Endodermal cell (in vitro differentiated cells): Measurements from ENCODE around the gene ZNF236. TPM values are rescaled to one million over a fixed set of nuclear protein-coding genes. Genes with fewer than 3 reads are reported as not detected.

Experiments used
- DNase-seq: peaks from one replicate; pipeline ENCODE4 v3.0.0-alpha.2; 2017
- H3K27ac ChIP-seq: 2 replicates; pipeline ENCODE4 v1.5.1; 2013; ENCODE audit warnings: mild to moderate bottlenecking, low read depth, low read length, moderate library complexity
- H3K27me3 ChIP-seq: 2 replicates; pipeline ENCODE4 v1.6.1; 2013; ENCODE audit warnings: mild to moderate bottlenecking, low read length, moderate library complexity; ENCODE audit not compliant: insufficient read depth, control insufficient read depth, poor library complexity, severe bottlenecking
- H3K36me3 ChIP-seq: 2 replicates; pipeline ENCODE4 v1.7.0; 2013; ENCODE audit warnings: mild to moderate bottlenecking, low read length, moderate library complexity; ENCODE audit not compliant: control insufficient read depth, insufficient read depth
- H3K4me1 ChIP-seq: one replicate; pipeline ENCODE4 v1.7.0; 2013; ENCODE audit warnings: low read length; ENCODE audit not compliant: control insufficient read depth, insufficient read depth
- H3K4me3 ChIP-seq: 2 replicates; pipeline ENCODE4 v1.5.1; 2013; ENCODE audit warnings: mild to moderate bottlenecking, low read length, moderate library complexity
- H3K9ac ChIP-seq: 2 replicates; pipeline ENCODE4 v1.6.1; 2013; ENCODE audit warnings: mild to moderate bottlenecking, low read length, moderate library complexity; ENCODE audit not compliant: poor library complexity, severe bottlenecking; ENCODE audit errors: extremely low read depth
- H3K9me3 ChIP-seq: 2 replicates; pipeline ENCODE4 v1.6.1; 2013; ENCODE audit warnings: mild to moderate bottlenecking, low read length, moderate library complexity; ENCODE audit not compliant: control insufficient read depth
- H3K27ac Mint-ChIP-seq: 2 replicates; pipeline ENCODE4 v1.8.0; 2020; ENCODE audit warnings: mixed read lengths
- H3K27me3 Mint-ChIP-seq: 2 replicates; pipeline ENCODE4 v1.8.0; 2021; ENCODE audit warnings: mild to moderate bottlenecking, mixed read lengths; ENCODE audit not compliant: insufficient read depth
- H3K36me3 Mint-ChIP-seq: 2 replicates; pipeline ENCODE4 v1.8.0; 2020; ENCODE audit warnings: low read depth, mixed read lengths
- H3K4me1 Mint-ChIP-seq: 2 replicates; pipeline ENCODE4 v1.8.0; 2020; ENCODE audit warnings: mixed read lengths
- H3K4me3 Mint-ChIP-seq: 2 replicates; pipeline ENCODE4 v1.8.0; 2020; ENCODE audit warnings: mild to moderate bottlenecking, moderate library complexity, mixed read lengths
- H3K9me3 Mint-ChIP-seq: 2 replicates; pipeline ENCODE4 v1.8.0; 2020; ENCODE audit warnings: mild to moderate bottlenecking, mixed read lengths
- WGBS, 2 experiments: methylation state at CpG; one replicate each; pipeline versions ENCODE4 v1.1.5 to v1.1.7; 2013; ENCODE audit warnings: missing lambda C conversion rate in 2 of 2, mixed read lengths in 1 of 2; ENCODE audit not compliant: insufficient coverage in 1 of 2, insufficient read length in 1 of 2; 5-methylcytosine and 5-hydroxymethylcytosine counted together
- total RNA-seq, 2 donors: library from RNA; stranded (reverse); fragmentation: NEBNext Ultra II Directional in 1 of 2; extraction: Animal tissue kit (Norgen Biotek cat#: 25700) in 1 of 2; gene quantifications; 2 replicates in 1 of 2; 3 replicates in 1 of 2; pipeline ENCODE4 v1.2.1, GENCODE V29; 2021
- TF ChIP-seq, protein P1 (sequence below): fragments of 200-600 bp; sonication (generic); conservative IDR thresholded peaks from 2 replicates; pipeline ENCODE4 v1.5.0; 2021; ENCODE audit warnings: antibody characterized with exemption, mild to moderate bottlenecking

Gene ZNF236
- total RNA-seq, 2 donors from 2014 or later = 27.0 to 28.3 TPM

DNA sequence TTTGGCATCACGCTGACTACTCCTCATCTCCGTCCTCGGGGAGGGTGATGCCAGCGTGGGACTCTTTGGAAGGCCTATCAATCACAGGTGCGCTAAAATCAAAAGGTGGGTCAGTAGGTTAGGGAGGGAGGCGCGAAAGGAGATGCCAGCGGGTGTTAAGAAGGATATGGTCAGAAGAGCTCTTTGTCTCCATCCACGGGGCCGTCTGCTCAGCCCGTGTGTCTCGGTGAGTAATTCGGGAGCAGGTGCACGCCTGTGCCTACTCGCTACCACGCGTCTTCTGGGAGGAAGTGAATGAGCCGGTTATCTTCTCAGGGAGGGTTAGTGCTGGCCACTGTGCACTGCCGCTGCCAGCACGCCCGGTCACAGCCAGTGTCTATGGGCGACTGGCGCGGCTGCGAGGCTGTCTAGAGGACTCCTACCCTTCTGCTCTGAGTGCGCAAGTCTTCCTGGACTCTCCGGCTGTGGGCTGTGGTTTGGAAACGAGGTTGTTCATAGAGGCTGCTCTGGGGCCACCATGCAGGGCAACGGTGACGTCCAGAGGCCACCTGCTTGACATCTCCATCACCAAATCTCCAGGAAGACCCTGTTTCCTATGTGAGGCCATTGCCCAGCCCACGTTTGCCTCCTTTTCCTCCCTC is 156.9 kb downstream of the ZNF236 start:
- Mint-ChIP-seq H3K9me3 (no peaks in the 10 kb centered on the region), H3K36me3 (peaks cover 18% of the 10 kb centered on the region), H3K4me3 (no peak overlapping the region), H3K4me1 (peaks cover 17% of the 10 kb centered on the region), H3K27me3 (no peaks in the 10 kb centered on the region), H3K27ac (no peak overlapping the region)
- TF ChIP-seq, protein P1, sequence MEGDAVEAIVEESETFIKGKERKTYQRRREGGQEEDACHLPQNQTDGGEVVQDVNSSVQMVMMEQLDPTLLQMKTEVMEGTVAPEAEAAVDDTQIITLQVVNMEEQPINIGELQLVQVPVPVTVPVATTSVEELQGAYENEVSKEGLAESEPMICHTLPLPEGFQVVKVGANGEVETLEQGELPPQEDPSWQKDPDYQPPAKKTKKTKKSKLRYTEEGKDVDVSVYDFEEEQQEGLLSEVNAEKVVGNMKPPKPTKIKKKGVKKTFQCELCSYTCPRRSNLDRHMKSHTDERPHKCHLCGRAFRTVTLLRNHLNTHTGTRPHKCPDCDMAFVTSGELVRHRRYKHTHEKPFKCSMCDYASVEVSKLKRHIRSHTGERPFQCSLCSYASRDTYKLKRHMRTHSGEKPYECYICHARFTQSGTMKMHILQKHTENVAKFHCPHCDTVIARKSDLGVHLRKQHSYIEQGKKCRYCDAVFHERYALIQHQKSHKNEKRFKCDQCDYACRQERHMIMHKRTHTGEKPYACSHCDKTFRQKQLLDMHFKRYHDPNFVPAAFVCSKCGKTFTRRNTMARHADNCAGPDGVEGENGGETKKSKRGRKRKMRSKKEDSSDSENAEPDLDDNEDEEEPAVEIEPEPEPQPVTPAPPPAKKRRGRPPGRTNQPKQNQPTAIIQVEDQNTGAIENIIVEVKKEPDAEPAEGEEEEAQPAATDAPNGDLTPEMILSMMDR = no peak
- DNase-seq = peak; percentile 30
- Histone ChIP-seq H3K9ac (no peak overlapping the region), H3K27me3 (no peaks in the 10 kb centered on the region), H3K36me3 (peaks cover 6% of the 10 kb centered on the region), H3K27ac (no peak overlapping the region), H3K9me3 (no peaks in the 10 kb centered on the region), H3K4me1 (no peaks in the 10 kb centered on the region), H3K4me3 (no peak overlapping the region)
- 96 to 97% methylated on average over 19 to 31 of the region's 31 CpGs for WGBS, 2 experiments

DNA sequence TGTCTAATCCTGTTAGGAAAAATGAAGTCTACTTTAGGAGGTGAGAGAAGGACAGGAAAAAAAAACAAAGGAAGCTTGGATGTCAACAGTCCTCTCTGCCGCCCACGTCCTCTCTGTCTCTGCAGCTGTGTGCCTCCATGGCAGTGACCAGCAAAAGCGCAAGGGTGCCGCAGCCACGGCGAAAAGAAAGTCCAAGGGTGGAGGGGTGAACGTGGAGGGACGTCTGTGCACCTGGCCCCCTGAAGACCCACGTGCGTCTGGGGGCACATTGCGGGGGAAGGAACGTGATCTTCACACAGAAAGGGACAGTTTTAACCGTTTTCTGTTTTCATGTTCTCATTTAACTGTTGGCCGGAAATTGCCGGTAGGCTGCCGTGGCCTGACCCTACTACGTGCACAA is 157.5 kb downstream of the ZNF236 start:
- H3K9me3 Mint-ChIP-seq = no peaks in the 10 kb centered on the region
- Histone ChIP-seq H3K4me3 (no peak overlapping the region), H3K9me3 (no peaks in the 10 kb centered on the region), H3K9ac (no peak overlapping the region), H3K27me3 (no peaks in the 10 kb centered on the region), H3K27ac (no peak overlapping the region), H3K4me1 (no peaks in the 10 kb centered on the region), H3K36me3 (peaks cover 6% of the 10 kb centered on the region)
- H3K36me3 Mint-ChIP-seq = peaks cover 15% of the 10 kb centered on the region
- H3K4me3 Mint-ChIP-seq = no peak overlapping the region
- H3K27ac Mint-ChIP-seq = no peak overlapping the region
- DNase-seq = peak; percentile 30
- 93 to 96% methylated on average over 14 to 17 of the region's 17 CpGs for WGBS, 2 experiments
- H3K4me1 Mint-ChIP-seq = peaks cover 17% of the 10 kb centered on the region
- no peaks in the 10 kb centered on the region for H3K27me3 Mint-ChIP-seq
- TF ChIP-seq, protein P1 = no peak

DNA sequence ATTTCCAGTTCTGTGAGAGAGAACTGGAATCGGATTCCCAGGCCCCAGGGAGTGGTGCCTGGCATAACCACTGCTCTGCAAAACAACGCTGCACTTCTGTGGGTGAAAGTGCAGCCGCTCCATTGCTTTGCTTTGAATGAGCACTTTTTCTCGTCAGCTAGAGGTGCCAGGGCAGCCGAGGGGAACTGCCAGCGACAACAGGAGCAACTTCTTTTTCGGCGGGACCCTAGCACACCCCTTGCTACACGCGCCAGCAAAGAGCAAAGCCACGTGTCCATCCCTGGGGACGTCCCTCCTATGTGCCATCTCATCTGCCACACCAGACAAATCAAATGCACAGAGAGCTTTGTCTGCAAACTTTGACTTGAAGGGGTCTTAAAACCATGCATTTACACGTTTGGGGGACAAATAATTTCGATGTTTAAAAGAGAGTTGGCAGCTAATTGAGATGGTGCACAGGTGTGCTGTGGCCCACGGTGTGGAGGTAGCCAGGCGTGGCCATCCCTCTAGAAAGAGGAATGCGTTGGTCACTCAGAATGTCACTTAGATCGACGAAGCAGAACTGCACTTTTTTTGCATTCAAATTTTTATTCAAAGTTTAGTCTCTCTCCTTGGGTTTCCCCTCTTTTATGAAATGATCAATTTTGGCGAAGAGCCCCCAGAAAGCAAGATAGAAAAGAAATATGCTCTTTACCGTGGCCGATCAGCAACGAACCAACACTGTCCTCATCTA is 158.5 kb downstream of the ZNF236 start:
- Histone ChIP-seq H3K4me3 (no peak overlapping the region), H3K36me3 (peaks cover 6% of the 10 kb centered on the region), H3K27ac (no peak overlapping the region), H3K27me3 (no peaks in the 10 kb centered on the region), H3K9me3 (no peaks in the 10 kb centered on the region), H3K9ac (no peak overlapping the region), H3K4me1 (no peaks in the 10 kb centered on the region)
- Mint-ChIP-seq H3K27ac (no peak overlapping the region), H3K36me3 (peaks cover 15% of the 10 kb centered on the region), H3K4me3 (no peak overlapping the region), H3K27me3 (no peaks in the 10 kb centered on the region), H3K4me1 (peaks cover 17% of the 10 kb centered on the region), H3K9me3 (no peaks in the 10 kb centered on the region)
- 81 to 82% methylated on average over 17 to 23 of the region's 23 CpGs for WGBS, 2 experiments
- TF ChIP-seq, protein P1 = no peak
- peak; percentile 30 for DNase-seq
